Right forelimb (tissue), 1 donor: Measurements from ENCODE around the gene TRAF1.

Source experiments
- DNase-seq: peaks from one replicate; pipeline ENCODE4 v3.0.0-alpha.2; 2018

TRAF1 gene

GRCh38 chr9:120866651-120867050 lies 59.9 kb downstream of the TRAF1 start:
- no peak for DNase-seq

GRCh38 chr9:120865809-120866208 lies 60.8 kb downstream of the TRAF1 start:
- no peak for DNase-seq

GRCh38 chr9:120865176-120865575 lies 61.4 kb downstream of the TRAF1 start:
- DNase-seq: no peak

- no peak for DNase-seq
Measured at GRCh38 chr9:120864719-120865118, 61.9 kb downstream of the TRAF1 start.

GRCh38 chr9:120863833-120864232 lies 62.8 kb downstream of the TRAF1 start:
- DNase-seq: no peak

GRCh38 chr9:120862452-120862851 lies 64.1 kb downstream of the TRAF1 start:
- DNase-seq: no peak

- DNase-seq: no peak
Measured at GRCh38 chr9:120861935-120862334, 64.7 kb downstream of the TRAF1 start.

GRCh38 chr9:120860083-120860482 lies 66.5 kb downstream of the TRAF1 start:
- DNase-seq: no peak

- no peak for DNase-seq
Measured at GRCh38 chr9:120859361-120859760, 67.2 kb downstream of the TRAF1 start.

- no peak for DNase-seq
Measured at GRCh38 chr9:120857902-120858301, 68.7 kb downstream of the TRAF1 start.

GRCh38 chr9:120857481-120857880 lies 69.1 kb downstream of the TRAF1 start:
- no peak for DNase-seq

- DNase-seq: no peak
Measured at GRCh38 chr9:120856700-120857099, 69.9 kb downstream of the TRAF1 start.

GRCh38 chr9:120855827-120856670 lies 70.5 kb downstream of the TRAF1 start:
- no peak for DNase-seq

GRCh38 chr9:120854596-120855327 lies 71.8 kb downstream of the TRAF1 start:
- no peak for DNase-seq

- DNase-seq: no peak
Measured at GRCh38 chr9:120853198-120853597, 73.4 kb downstream of the TRAF1 start.
